GM12864 (cell line): Measurements from ENCODE around the gene HPS4.

Experiments used
- DNase-seq: peaks from one replicate; pipeline ENCODE4 v3.0.0-alpha.2; 2011; ENCODE audit warnings: low read depth
- H3K4me3 ChIP-seq: 2 replicates; pipeline ENCODE4 v1.5.1; 2011; ENCODE audit warnings: mild to moderate bottlenecking, low read depth, low read length, control low read depth
- TF ChIP-seq, protein P1 (sequence below): IDR thresholded peaks from 2 replicates; pipeline ENCODE4 v1.5.1; 2011; ENCODE audit warnings: low read depth, mild to moderate bottlenecking, moderate library complexity, low read length, control low read depth, inconsistent platforms; ENCODE audit errors: missing control alignments

Gene HPS4

DNA sequence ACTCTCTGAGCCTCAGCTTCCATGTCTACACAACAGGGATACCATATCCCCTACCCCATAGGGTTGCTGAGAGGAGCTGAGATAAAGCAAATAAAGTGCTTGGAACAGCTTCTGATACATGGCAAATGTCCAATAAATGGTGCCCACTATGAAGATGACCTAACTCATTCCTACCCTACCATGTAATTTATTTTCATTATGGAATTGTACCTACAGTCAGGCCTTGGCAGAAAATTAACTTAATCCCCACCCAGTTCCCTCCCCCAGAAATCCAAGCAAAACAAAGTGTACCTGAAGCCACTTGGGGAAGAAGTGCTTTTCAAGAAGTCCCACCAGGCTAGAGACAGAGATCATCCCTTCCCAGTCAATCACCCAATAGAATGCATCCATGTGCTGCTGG lies 10.9 kb upstream of the HPS4 start:
- DNase-seq, result no peak
- TF ChIP-seq, protein P1, sequence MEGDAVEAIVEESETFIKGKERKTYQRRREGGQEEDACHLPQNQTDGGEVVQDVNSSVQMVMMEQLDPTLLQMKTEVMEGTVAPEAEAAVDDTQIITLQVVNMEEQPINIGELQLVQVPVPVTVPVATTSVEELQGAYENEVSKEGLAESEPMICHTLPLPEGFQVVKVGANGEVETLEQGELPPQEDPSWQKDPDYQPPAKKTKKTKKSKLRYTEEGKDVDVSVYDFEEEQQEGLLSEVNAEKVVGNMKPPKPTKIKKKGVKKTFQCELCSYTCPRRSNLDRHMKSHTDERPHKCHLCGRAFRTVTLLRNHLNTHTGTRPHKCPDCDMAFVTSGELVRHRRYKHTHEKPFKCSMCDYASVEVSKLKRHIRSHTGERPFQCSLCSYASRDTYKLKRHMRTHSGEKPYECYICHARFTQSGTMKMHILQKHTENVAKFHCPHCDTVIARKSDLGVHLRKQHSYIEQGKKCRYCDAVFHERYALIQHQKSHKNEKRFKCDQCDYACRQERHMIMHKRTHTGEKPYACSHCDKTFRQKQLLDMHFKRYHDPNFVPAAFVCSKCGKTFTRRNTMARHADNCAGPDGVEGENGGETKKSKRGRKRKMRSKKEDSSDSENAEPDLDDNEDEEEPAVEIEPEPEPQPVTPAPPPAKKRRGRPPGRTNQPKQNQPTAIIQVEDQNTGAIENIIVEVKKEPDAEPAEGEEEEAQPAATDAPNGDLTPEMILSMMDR, result no peak
- H3K4me3 ChIP-seq, result no peak overlapping the region

DNA sequence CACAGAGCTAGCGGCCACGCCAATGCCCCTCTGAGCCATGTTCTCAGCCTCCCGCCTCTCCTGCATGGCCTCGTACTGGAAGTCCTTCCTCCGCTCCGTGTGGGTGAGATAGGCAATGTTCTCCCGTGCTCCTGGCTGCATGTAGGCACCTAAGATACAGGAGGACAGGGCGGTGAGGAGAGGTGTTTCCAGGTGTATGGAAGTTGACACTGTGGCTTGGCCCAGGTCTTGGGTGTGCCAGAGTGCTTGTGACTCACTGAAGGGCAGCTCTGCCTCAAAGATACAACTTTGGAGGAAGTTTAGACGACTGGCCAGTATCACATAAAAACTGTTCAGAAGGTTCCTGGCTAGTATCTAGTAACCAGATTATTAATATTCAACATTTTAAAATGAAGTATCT lies 8.6 kb upstream of the HPS4 start:
- H3K4me3 ChIP-seq, result no peak overlapping the region
- TF ChIP-seq, protein P1, result no peak
- DNase-seq, result no peak

GRCh38 chr22:26489447-26490036 lies 6.0 kb upstream of the HPS4 start:
- no peak overlapping the region for H3K4me3 ChIP-seq
- TF ChIP-seq, protein P1, result no peak
- DNase-seq, result no peak

- DNase-seq, result no peak
Observed at GRCh38 chr22:26487996-26488395, 4.4 kb upstream of the HPS4 start.

GRCh38 chr22:26486394-26486793 lies 2.8 kb upstream of the HPS4 start:
- TF ChIP-seq, protein P1, result no peak
- no peak overlapping the region for H3K4me3 ChIP-seq
- DNase-seq, result no peak

More at GRCh38 chr22:26487996-26488395, 4.4 kb upstream of the HPS4 start:
- no peak overlapping the region for H3K4me3 ChIP-seq
- TF ChIP-seq, protein P1, result no peak

- no peak for DNase-seq
- TF ChIP-seq, protein P1, result no peak
- no peak overlapping the region for H3K4me3 ChIP-seq
Observed at GRCh38 chr22:26485806-26486390, 2.3 kb upstream of the HPS4 start.

- H3K4me3 ChIP-seq, result no peak overlapping the region; the same call in 1 of the 2 replicates
- no peak for DNase-seq
- TF ChIP-seq, protein P1, result no peak
Observed at GRCh38 chr22:26485013-26485412, 1.4 kb upstream of the HPS4 start.
